Coronary artery (tissue), 2 donors: ENCODE results near the gene FTHL17.

Experiments
- DNase-seq: peaks from one replicate; pipeline ENCODE4 v3.0.0-alpha.2; 2017; ENCODE audit warnings: low spot score
- H3K27ac ChIP-seq, 2 donors: fragments of 200-600 bp; sonication (generic); one replicate each; pipeline ENCODE4 v1.5.1; 2016 to 2019
- H3K4me3 ChIP-seq: fragments of 200-600 bp; sonication (generic); 2 replicates; pipeline ENCODE4 v1.5.1; 2016; ENCODE audit warnings: mild to moderate bottlenecking, moderate library complexity
- CTCF ChIP-seq: fragments of 200-600 bp; sonication (generic); IDR thresholded peaks from one replicate; pipeline ENCODE4 v1.5.1; 2019; ENCODE audit warnings: antibody characterized with exemption

Gene FTHL17

DNA sequence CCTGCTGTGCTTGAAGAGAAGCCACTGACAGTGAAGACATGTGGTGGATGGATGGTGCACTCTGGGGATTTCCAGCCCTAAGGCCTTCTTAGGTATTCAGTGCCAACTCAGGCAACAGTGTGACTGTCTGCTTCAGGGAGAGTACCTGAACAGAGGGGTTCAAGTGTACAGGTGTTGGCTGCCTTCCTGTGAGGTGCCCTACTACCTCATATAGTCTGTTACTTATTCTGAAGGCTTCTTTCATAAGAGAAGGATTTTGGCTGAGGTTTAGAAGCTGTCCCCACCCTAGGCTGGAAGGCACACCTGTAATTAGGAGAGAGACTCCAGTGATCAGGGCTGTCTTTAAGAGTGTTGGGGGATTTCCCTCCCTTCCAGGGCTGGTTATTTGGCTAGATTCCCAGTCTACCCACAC is 1.8 kb downstream of the FTHL17 start:
- DNase-seq = no peak

DNA sequence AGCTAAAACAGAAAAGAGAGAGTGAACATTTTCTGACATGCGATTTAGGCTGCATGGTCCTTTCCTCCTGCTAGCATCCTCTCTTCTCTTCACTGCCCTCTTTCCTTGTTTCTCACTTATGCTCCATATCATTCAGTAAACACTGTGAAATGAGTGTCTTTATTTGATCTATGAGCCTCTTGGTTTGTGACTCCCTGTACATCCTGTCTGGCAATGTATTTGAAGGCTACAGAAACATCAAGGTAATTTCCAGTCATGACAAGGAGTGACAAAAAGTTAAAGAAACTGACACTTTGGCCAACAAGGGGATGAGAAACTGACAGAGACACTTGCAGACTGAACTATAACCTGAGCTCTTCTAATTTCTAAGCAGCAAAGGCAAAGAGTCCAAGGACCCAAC is 8.7 kb downstream of the FTHL17 start:
- Histone ChIP-seq H3K4me3 (no peak overlapping the region), H3K27ac (no peak overlapping the region)
- no peak for TF ChIP-seq CTCF
- no peak for DNase-seq

More for the DNA sequence above, 1.8 kb downstream of the FTHL17 start:
- Histone ChIP-seq H3K4me3 (no peak overlapping the region), H3K27ac (no peak overlapping the region)
- TF ChIP-seq CTCF = no peak

DNA sequence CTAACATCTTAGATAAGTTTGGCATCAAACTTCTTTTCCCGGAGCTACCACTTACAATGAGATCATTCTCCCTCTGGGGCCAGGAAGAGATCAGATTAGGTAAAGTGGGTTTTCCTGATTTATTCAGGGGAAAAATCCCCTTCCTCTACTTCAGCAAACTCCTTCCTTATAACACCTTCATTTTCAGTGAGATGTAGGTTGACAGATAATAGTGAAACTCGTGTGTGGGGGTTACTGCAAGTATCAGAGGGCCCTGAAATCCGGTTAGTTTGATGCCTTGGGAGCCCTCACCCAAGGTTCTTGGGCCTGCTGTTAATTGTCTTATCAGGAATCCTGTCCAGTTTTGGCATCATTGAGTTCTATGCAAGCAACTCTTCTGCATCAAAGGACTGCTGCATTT is 10.8 kb downstream of the FTHL17 start:
- no peak for DNase-seq
- Histone ChIP-seq H3K4me3 (no peak overlapping the region), H3K27ac (no peak overlapping the region)
- TF ChIP-seq CTCF = no peak

DNA sequence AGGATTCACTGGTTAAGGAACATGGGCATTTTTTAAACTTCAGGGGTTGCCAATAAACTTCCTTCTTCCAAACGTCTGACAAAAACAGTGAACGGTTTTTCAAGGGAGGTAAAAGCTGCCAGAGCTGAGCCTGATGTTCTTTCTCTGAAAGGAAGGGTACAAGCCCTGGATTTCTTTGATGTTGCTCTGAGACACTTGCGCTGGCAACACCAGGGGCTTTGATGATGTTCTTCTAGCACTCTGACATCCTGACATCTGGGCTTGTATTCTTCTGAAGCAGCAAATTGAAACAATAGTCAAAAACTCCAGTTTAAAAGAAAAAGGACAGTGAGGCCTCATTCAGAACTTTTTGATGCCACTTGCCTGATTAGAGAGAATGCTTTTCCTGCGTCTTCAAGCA is 11.8 kb downstream of the FTHL17 start:
- Histone ChIP-seq H3K27ac (no peak overlapping the region), H3K4me3 (no peak overlapping the region)
- TF ChIP-seq CTCF = no peak
- no peak for DNase-seq

- no peak for DNase-seq
- no peak for TF ChIP-seq CTCF
- H3K4me3 ChIP-seq = no peak overlapping the region
Measured at GRCh38 chrX:31058284-31058683, 13.6 kb downstream of the FTHL17 start.

GRCh38 chrX:31057691-31058090 is 14.2 kb downstream of the FTHL17 start:
- Histone ChIP-seq H3K27ac (no peak overlapping the region), H3K4me3 (no peak overlapping the region)
- TF ChIP-seq CTCF = no peak
- no peak for DNase-seq

More at GRCh38 chrX:31058284-31058683, 13.6 kb downstream of the FTHL17 start:
- H3K27ac ChIP-seq = no peak overlapping the region

GRCh38 chrX:31057291-31057690 is 14.6 kb downstream of the FTHL17 start:
- H3K4me3 ChIP-seq = no peak overlapping the region
- H3K27ac ChIP-seq = no peak overlapping the region
- no peak for TF ChIP-seq CTCF
- DNase-seq = no peak
